Effector memory CD8-positive, alpha-beta T cell (primary cell): ENCODE results near the gene CDH13.

Source experiments
- ATAC-seq: fragments of 150-1000 bp; cut with Tn5 transposase; replicated peaks from 2 replicates; pipeline ENCODE4 v1.10.0; 2021; ENCODE audit warnings: mild to moderate bottlenecking, moderate library complexity
- DNase-seq, 3 experiments: peaks; one replicate each; pipeline ENCODE4 v3.0.0; 2021
- H3K27ac Mint-ChIP-seq, 2 donors: one replicate each; pipeline ENCODE4 v1.8.0; 2022; ENCODE audit warnings: mild to moderate bottlenecking in 2 of 2, mixed read lengths in 2 of 2, moderate library complexity in 2 of 2
- H3K27me3 Mint-ChIP-seq, 2 donors: one replicate each; pipeline ENCODE4 v1.8.0; 2022; ENCODE audit warnings: mixed read lengths in 2 of 2
- H3K36me3 Mint-ChIP-seq: one replicate; pipeline ENCODE4 v1.8.0; 2022; ENCODE audit warnings: mild to moderate bottlenecking, moderate library complexity, mixed read lengths; ENCODE audit not compliant: insufficient read depth
- H3K4me1 Mint-ChIP-seq, 2 donors: one replicate each; pipeline ENCODE4 v1.8.0; 2022; ENCODE audit warnings: low read depth in 2 of 2, mixed read lengths in 2 of 2
- H3K4me3 Mint-ChIP-seq, 2 donors: one replicate each; pipeline ENCODE4 v1.8.0; 2022; ENCODE audit warnings: mild to moderate bottlenecking in 2 of 2, mixed read lengths in 2 of 2, moderate library complexity in 2 of 2
- H3K9me3 Mint-ChIP-seq, 2 donors: one replicate each; pipeline ENCODE4 v1.8.0; 2022; ENCODE audit warnings: mixed read lengths in 2 of 2

Gene CDH13

DNA sequence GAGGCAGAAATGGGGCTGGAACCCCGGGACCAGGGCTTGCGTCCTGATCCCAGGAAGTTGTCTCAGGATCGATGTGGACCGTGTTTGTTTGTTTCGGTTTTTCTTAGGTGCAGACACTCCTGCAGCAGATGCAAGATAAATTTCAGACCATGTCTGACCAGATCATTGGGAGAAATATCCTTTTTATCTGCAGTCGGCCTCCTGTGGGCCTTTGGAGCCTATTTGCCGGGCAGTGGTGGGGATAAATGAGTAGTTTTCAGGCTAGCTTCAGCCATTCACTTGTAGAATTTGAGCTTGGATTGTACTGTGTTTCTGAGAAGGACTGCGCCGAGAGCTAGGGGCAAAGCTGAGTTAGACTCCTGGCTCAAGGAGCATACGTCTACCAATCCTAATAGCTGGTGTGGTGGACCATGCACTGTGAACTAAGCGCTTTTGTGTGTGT lies 1181.8 kb downstream of the CDH13 start:
- no peaks in the 10 kb centered on the region for H3K9me3 Mint-ChIP-seq
- no peaks in the 10 kb centered on the region for H3K27me3 Mint-ChIP-seq
- peaks cover 38% of the 10 kb centered on the region for H3K36me3 Mint-ChIP-seq
- DNase-seq (no peak), ATAC-seq (no peak)
- H3K4me3 Mint-ChIP-seq = peak overlapping the region; percentile 96 to 98
- peak overlapping the region; percentile 91 to 95 for H3K27ac Mint-ChIP-seq
- peaks cover 18 to 28% of the 10 kb centered on the region in 2 donors for H3K4me1 Mint-ChIP-seq

- Mint-ChIP-seq H3K27ac (peak overlapping the region; percentile 91 to 95), H3K36me3 (peaks cover 38% of the 10 kb centered on the region), H3K4me3 (peak overlapping the region; percentile 96 to 98), H3K9me3 (no peaks in the 10 kb centered on the region), H3K27me3 (no peaks in the 10 kb centered on the region), H3K4me1 (peaks cover 18 to 28% of the 10 kb centered on the region in 2 donors)
- no peak for DNase-seq
- no peak for ATAC-seq
These were observed 1182.3 kb downstream of the CDH13 start for GRCh38 chr16:83809092-83809491.

GRCh38 chr16:83810901-83811300 lies 1184.1 kb downstream of the CDH13 start:
- Mint-ChIP-seq H3K27me3 (no peaks in the 10 kb centered on the region), H3K27ac (no peak overlapping the region), H3K36me3 (peaks cover 38% of the 10 kb centered on the region), H3K4me1 (peaks cover 18 to 28% of the 10 kb centered on the region in 2 donors), H3K4me3 (no peak overlapping the region), H3K9me3 (no peaks in the 10 kb centered on the region)
- no peak for ATAC-seq
- no peak for DNase-seq

DNA sequence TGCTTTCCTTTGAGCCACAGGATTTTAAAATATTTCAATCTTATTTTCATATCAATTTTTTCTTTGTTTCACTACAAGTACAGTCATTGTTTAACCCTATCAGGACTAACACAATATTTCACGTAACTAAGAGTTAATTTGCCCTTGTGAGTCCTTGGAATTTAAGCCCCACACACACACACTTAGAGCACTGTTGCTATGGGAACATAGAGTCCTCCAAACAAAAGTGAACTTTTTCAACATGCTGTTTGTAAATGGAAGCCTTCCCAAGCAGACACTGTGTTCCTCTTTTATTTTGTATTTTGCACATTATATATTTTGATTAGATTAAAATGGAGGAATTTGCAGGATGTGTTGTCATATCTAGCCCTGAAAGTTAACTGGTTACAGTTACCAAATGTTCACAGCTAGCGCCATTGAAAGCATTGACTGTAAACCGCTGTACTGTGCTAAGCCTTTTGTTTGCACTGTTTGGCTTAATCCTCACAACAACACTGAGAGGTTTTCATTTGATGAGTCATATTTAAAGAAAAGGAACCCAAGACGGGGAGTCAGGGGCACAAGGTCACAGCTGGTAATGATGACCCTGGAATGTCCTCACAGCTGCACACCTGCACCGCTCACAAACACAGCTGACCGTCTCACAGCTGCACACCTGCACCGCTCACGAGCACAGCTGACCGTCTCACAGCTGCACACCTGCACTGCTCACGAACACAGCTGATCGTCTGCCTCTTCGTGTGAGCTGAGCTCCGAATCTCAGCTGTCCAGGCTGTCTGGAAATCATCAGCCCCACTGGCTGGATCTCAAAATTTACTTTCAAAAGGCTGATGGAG lies 1187.3 kb downstream of the CDH13 start:
- ATAC-seq = no peak
- peaks cover 2 to 12% of the 10 kb centered on the region in 2 donors for H3K4me1 Mint-ChIP-seq
- H3K27me3 Mint-ChIP-seq = no peaks in the 10 kb centered on the region
- no peak overlapping the region for H3K4me3 Mint-ChIP-seq
- no peak for DNase-seq
- H3K36me3 Mint-ChIP-seq = peaks cover 31% of the 10 kb centered on the region
- H3K9me3 Mint-ChIP-seq = no peaks in the 10 kb centered on the region
- H3K27ac Mint-ChIP-seq = peak overlapping the region in 1 of 2 donors; percentile 29

DNA sequence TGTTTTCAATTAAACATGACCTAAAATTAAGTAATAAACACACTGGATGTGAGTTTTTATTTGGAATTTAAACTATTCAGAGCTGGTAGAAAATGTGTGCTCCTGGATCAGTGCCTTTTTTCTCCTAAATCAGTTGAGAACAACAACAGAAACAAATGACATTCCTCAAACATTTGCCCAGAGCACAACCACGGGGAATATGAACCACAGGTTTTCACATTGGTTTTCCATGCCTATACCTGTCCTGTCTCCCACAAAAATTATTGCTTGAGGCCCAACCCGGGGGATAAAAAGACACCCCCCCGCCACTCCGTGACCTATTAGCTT lies 1187.9 kb downstream of the CDH13 start:
- H3K36me3 Mint-ChIP-seq = peaks cover 27% of the 10 kb centered on the region
- H3K9me3 Mint-ChIP-seq = no peaks in the 10 kb centered on the region
- DNase-seq = no peak
- no peaks in the 10 kb centered on the region for H3K27me3 Mint-ChIP-seq
- H3K27ac Mint-ChIP-seq = no peak overlapping the region
- H3K4me1 Mint-ChIP-seq = peaks cover 0 to 9% of the 10 kb centered on the region in 2 donors
- H3K4me3 Mint-ChIP-seq = no peak overlapping the region
- ATAC-seq = no peak

DNA sequence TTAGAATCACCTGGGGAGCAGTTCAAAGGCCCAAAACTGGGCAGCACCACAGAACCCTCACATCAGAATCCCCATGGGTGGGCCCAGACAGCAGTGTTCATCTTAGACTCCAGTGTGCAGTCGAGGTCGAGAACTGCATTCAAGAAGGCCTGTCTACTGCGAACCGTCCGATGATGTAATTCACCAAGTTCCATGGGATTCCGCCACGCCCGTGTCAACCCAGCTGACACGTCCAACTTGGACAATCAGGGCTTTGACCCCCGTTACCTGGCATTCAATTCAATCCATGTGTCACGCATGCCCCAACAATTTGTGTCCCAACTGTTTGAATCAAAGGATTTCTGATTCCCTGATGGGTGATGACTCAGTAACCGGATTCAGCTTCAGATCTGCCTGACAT lies 1190.3 kb downstream of the CDH13 start:
- DNase-seq (no peak), ATAC-seq (no peak)
- no peak overlapping the region for H3K27ac Mint-ChIP-seq
- peaks cover 1 to 18% of the 10 kb centered on the region in 2 donors for H3K27me3 Mint-ChIP-seq
- H3K36me3 Mint-ChIP-seq = peaks cover 7% of the 10 kb centered on the region
- no peak overlapping the region for H3K4me3 Mint-ChIP-seq
- peaks cover 0 to 4% of the 10 kb centered on the region in 2 donors for H3K4me1 Mint-ChIP-seq
- H3K9me3 Mint-ChIP-seq = no peaks in the 10 kb centered on the region

- DNase-seq (no peak), ATAC-seq (no peak)
- H3K4me3 Mint-ChIP-seq = no peak overlapping the region
- no peak overlapping the region for H3K27ac Mint-ChIP-seq
- no peaks in the 10 kb centered on the region for H3K4me1 Mint-ChIP-seq
- H3K27me3 Mint-ChIP-seq = peaks cover 9 to 27% of the 10 kb centered on the region in 2 donors
- H3K9me3 Mint-ChIP-seq = no peaks in the 10 kb centered on the region
- no peaks in the 10 kb centered on the region for H3K36me3 Mint-ChIP-seq
These were observed 1191.5 kb downstream of the CDH13 start for GRCh38 chr16:83818276-83818675.

GRCh38 chr16:83819361-83819760 lies 1192.6 kb downstream of the CDH13 start:
- H3K27me3 Mint-ChIP-seq = peaks cover 9 to 31% of the 10 kb centered on the region in 2 donors
- no peak overlapping the region for H3K27ac Mint-ChIP-seq
- ATAC-seq (no peak), DNase-seq (no peak)
- no peaks in the 10 kb centered on the region for H3K4me1 Mint-ChIP-seq
- no peaks in the 10 kb centered on the region for H3K9me3 Mint-ChIP-seq
- no peak overlapping the region for H3K4me3 Mint-ChIP-seq
- no peaks in the 10 kb centered on the region for H3K36me3 Mint-ChIP-seq

DNA sequence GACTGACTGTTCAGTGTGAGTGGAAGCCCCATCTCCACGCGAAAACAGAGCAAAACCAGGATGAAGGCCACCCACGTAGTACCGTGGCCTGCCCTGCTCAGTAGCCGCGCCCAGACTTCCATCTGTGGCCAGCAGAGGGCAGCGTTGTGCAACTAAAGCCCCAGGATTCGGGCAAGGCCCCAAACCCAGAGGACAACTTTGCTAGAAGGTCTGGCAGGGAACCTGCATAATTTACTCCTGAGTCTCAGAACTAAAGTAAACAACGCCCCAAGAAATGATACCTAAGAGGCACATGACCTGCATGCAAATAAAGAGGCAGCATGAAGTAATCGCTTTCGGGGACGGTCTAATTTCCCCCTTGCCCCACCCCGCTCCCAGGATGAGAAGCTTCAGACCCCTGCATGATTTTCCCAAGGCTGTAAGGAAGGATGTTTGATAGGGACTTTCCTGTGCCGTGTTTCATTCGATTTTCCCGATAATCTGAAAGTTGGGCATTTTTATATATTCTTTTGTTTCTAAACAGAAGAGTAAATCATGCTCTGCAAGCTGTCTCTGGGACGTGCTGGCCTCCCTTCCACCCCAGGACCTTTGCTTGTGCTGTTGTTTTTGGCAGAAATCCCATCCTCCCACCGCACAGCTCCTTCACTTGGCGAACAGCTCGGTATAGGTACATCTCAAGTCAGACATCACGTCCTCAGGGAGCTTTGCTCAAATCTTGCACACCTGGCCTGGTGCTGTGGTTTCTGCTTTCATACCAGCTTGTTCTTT lies 1199.6 kb downstream of the CDH13 start:
- H3K4me1 Mint-ChIP-seq = peaks cover 3 to 4% of the 10 kb centered on the region in 2 donors
- peak; percentile 97 for ATAC-seq
- H3K4me3 Mint-ChIP-seq = no peak overlapping the region
- no peak overlapping the region for H3K27ac Mint-ChIP-seq
- H3K27me3 Mint-ChIP-seq = peaks cover 9 to 36% of the 10 kb centered on the region in 2 donors
- no peaks in the 10 kb centered on the region for H3K9me3 Mint-ChIP-seq
- DNase-seq = peak; percentile 77 to 84 (median 78)
- H3K36me3 Mint-ChIP-seq = no peaks in the 10 kb centered on the region

GRCh38 chr16:83830091-83830768 lies 1203.5 kb downstream of the CDH13 start:
- DNase-seq = no peak
- Mint-ChIP-seq H3K4me3 (no peak overlapping the region), H3K27me3 (peaks cover 0 to 9% of the 10 kb centered on the region in 2 donors), H3K27ac (no peak overlapping the region), H3K9me3 (no peaks in the 10 kb centered on the region), H3K36me3 (no peaks in the 10 kb centered on the region), H3K4me1 (peaks cover 4 to 6% of the 10 kb centered on the region in 2 donors)
- ATAC-seq = no peak

DNA sequence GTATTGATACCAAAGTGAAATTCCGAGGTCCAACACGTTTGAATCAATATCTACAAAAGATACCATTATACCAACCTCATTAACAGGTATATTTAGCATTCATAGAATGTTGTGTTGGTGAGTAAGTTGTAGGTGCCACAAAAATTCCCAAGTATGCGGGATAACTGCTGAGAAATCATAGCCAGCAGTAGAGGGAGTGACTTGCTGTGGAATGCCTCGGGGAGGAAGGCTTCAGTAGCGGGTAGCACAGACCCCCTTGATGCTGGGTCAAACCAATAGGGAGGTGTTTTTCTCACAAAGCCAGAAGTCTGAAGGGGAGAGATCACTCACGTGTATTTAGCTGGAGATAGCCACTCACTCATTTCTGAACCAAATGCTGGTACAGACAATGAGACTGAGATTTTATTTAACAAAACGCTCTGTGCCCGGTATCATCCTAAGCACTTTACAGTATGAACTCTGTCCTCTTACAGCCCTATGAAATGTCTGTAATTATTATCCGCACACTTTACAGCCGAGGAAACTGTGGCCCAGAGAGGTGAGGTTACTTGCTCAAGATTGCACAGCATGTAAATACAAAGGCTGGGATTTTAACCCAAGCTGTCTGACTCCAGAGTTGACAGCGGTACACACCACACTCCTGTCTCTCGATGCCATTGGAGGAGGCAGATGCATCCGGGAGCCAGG lies 1204.1 kb downstream of the CDH13 start:
- no peaks in the 10 kb centered on the region for H3K36me3 Mint-ChIP-seq
- peaks cover 3 to 8% of the 10 kb centered on the region in 2 donors for H3K4me1 Mint-ChIP-seq
- DNase-seq = no peak
- H3K4me3 Mint-ChIP-seq = no peak overlapping the region
- no peak overlapping the region for H3K27ac Mint-ChIP-seq
- H3K27me3 Mint-ChIP-seq = peaks cover 0 to 9% of the 10 kb centered on the region in 2 donors
- no peak for ATAC-seq
- H3K9me3 Mint-ChIP-seq = no peaks in the 10 kb centered on the region

- no peak overlapping the region for H3K4me3 Mint-ChIP-seq
These were observed 1204.8 kb downstream of the CDH13 start for GRCh38 chr16:83831456-83831987.

DNA sequence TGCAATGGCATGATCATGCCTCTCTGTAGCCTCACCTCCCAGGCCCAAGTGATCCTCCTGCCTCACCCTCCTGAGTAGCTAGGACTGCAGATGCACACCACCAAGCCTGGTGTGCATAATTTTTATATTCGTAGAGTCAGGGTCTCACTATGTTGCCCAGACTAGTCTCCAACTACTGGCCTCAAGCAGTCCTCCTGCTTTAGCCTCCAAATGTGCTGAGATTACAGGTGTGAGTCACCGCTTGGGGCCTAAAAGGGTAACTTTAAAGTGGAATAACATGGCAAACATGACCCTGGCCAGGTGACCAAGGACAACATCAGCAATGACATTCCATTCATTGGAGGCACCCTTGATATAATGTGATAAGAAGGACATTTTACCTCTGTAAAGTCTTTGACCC lies 1207.2 kb downstream of the CDH13 start:
- Mint-ChIP-seq H3K27me3 (peaks cover 18 to 19% of the 10 kb centered on the region in 2 donors), H3K27ac (no peak overlapping the region), H3K36me3 (no peaks in the 10 kb centered on the region), H3K9me3 (no peaks in the 10 kb centered on the region), H3K4me1 (peaks cover 9 to 13% of the 10 kb centered on the region in 2 donors), H3K4me3 (no peak overlapping the region)
- ATAC-seq = no peak
- no peak for DNase-seq

More at GRCh38 chr16:83831456-83831987, 1204.8 kb downstream of the CDH13 start:
- H3K27me3 Mint-ChIP-seq = peaks cover 0 to 9% of the 10 kb centered on the region in 2 donors
- no peak for DNase-seq
- H3K27ac Mint-ChIP-seq = no peak overlapping the region
- no peaks in the 10 kb centered on the region for H3K9me3 Mint-ChIP-seq
- ATAC-seq = no peak
- H3K36me3 Mint-ChIP-seq = no peaks in the 10 kb centered on the region
- peaks cover 9 to 12% of the 10 kb centered on the region in 2 donors for H3K4me1 Mint-ChIP-seq
